Heart left ventricle (tissue), 13 donors: ENCODE data around the gene KLHL20.

Source experiments
- CTCF ChIP-seq, 12 donors: fragments of 200-600 bp; sonication (generic) in 4 of 12; IDR thresholded peaks; one replicate each; pipeline versions ENCODE4 v1.5.0 to v1.8.0; 2018 to 2022; ENCODE audit warnings: antibody characterized with exemption in 12 of 12, mild to moderate bottlenecking in 5 of 12
- POLR2A ChIP-seq, 2 donors: fragments of 450-650 bp; IDR thresholded peaks; one replicate each; pipeline ENCODE4 v1.6.1; 2017; ENCODE audit warnings: antibody characterized with exemption in 2 of 2, mild to moderate bottlenecking in 2 of 2, moderate library complexity in 2 of 2
- donor health status: ischemic (EF 13 %, LVEDD 7.1; RV severe dilation, severe dysfunction).
- donor health status: DM: no; HTN: yes; CAD: no.
- donor health status: DM: no; HTN: no; CAD: no.
- donor health status: ischemic (EF 25% LVEDD 6.9; RV normal size, moderate dysfunction).
- donor health status: ischemic (EF 25% LVEDD 5.7; RV mildly dilated, moderate dysfunction).
- donor health status: ischemic (EF 35%, LVEDD 5.7; RV mildly dilated, moderate dysfunction).
- donor health status: nonischemic (EF 11% LVEDD 7.7; RV severe dilation, severe dysfunction).
- donor health status: DM: yes; HTN: yes; CAD: no.
- donor health status: PGD.
- donor health status: ischemic (EF 29% LVEDD 5.4; RV normal size, mild dysfunction).
- donor health status: nonischemic (EF 23%, LVEDD 6.1; RV moderate dilation, normal function).

GRCh38 chr1:173749137-173749536, 34.4 kb downstream of the KLHL20 start:
- TF ChIP-seq CTCF (IDR thresholded peaks at IDR 0.05) (no peak), POLR2A (IDR thresholded peaks at IDR 0.05) (no peak)
